Esophagus (tissue), 2 donors: Measurements from ENCODE around the gene PAK6. TPM values are rescaled to one million over a fixed set of nuclear protein-coding genes. Genes with fewer than 3 reads are reported as not detected.
A peak's percentile ranks its signal among the peaks of the same experiment; 100 is the strongest.

Experiments
- H3K27ac ChIP-seq, 2 donors: one replicate each; pipeline ENCODE4 v1.5.1; 2013; ENCODE audit warnings: low read depth in 2 of 2, mild to moderate bottlenecking in 2 of 2, inconsistent platforms in 1 of 2, low read length in 1 of 2, moderate library complexity in 1 of 2
- H3K27me3 ChIP-seq, 2 donors: one replicate each; pipeline ENCODE4 v1.6.1; 2013; ENCODE audit warnings: low read length in 2 of 2, control low read depth in 1 of 2, mild to moderate bottlenecking in 1 of 2; ENCODE audit not compliant: insufficient read depth in 2 of 2, control insufficient read depth in 1 of 2
- H3K36me3 ChIP-seq, 2 donors: one replicate each; pipeline ENCODE4 v1.6.1; 2013; ENCODE audit warnings: low read length in 1 of 2; ENCODE audit not compliant: control insufficient read depth in 2 of 2, insufficient read depth in 2 of 2
- H3K4me1 ChIP-seq, 2 donors: one replicate each; pipeline ENCODE4 v1.6.1; 2013; ENCODE audit warnings: low read length in 1 of 2; ENCODE audit not compliant: control insufficient read depth in 2 of 2, insufficient read depth in 2 of 2
- H3K4me3 ChIP-seq, 2 donors: one replicate each; pipeline ENCODE4 v1.5.1; 2013; ENCODE audit warnings: low read length in 2 of 2, mild to moderate bottlenecking in 2 of 2, low read depth in 1 of 2, moderate library complexity in 1 of 2
- H3K9me3 ChIP-seq, 2 donors: one replicate each; pipeline ENCODE4 v1.6.1; 2013; ENCODE audit warnings: mild to moderate bottlenecking in 2 of 2, low read depth in 1 of 2, low read length in 1 of 2, moderate library complexity in 1 of 2; ENCODE audit not compliant: control insufficient read depth in 2 of 2, insufficient read depth in 1 of 2
- WGBS, 2 donors: extraction: QIAGEN DNeasy Blood & Tissue Kit; methylation state at CpG; one replicate each; pipeline ENCODE4 v1.1.7; 2013; 5-methylcytosine and 5-hydroxymethylcytosine counted together
- polyA plus RNA-seq, 2 donors: library from polyadenylated mRNA; stranded (reverse); fragments of 200-250 nt; gene quantifications; one replicate each; pipeline ENCODE4 v1.2.3, GENCODE V29; 2013
- donor health status: healthy with polysubstance abuse.
- donor health status: Bipolar disorder and iron deficiency.

The PAK6 gene
- 10 to 100 TPM; 14.7 to 16.6 TPM for polyA plus RNA-seq

GRCh38 chr15:40238532-40239403 is at the start of gene PAK6:
Gene PAK6 (plus strand): TSS chr15:40239063. CDS start chr15:40264786, 25,723 bp downstream.
- no peaks in the 10 kb centered on the region for H3K36me3 ChIP-seq
- H3K27me3 ChIP-seq, result no peaks in the 10 kb centered on the region
- 5% methylated on average over 39 of the region's 39 CpGs for WGBS, 2 donors
- H3K27ac ChIP-seq, result peak within 1 kb of the TSS; percentile 75 to 97
- peaks cover 8 to 19% of the 10 kb centered on the region in 2 donors for H3K4me1 ChIP-seq
- peak within 1 kb of the TSS; percentile 45 to 46 for H3K4me3 ChIP-seq
- H3K9me3 ChIP-seq, result no peaks in the 10 kb centered on the region

GRCh38 chr15:40190591-40190990 is 48.3 kb upstream of the PAK6 start:
- H3K4me3 ChIP-seq, result no peak overlapping the region
- H3K36me3 ChIP-seq, result no peaks in the 10 kb centered on the region
- H3K9me3 ChIP-seq, result no peaks in the 10 kb centered on the region
- H3K27ac ChIP-seq, result no peak overlapping the region
- 89 to 90% methylated on average over 6 of the region's 6 CpGs for WGBS, 2 donors
- no peaks in the 10 kb centered on the region for H3K4me1 ChIP-seq
- no peaks in the 10 kb centered on the region for H3K27me3 ChIP-seq

- WGBS, 2 donors, result 53 to 86% methylated on average over 1 of the region's 1 CpG
Observed at GRCh38 chr15:40192942-40193341, 45.9 kb upstream of the PAK6 start.

GRCh38 chr15:40197434-40197833 is 41.4 kb upstream of the PAK6 start:
- H3K4me3 ChIP-seq, result no peak overlapping the region
- WGBS, 2 donors, result 78 to 79% methylated on average over 1 of the region's 1 CpG
- H3K27ac ChIP-seq, result no peak overlapping the region

More at GRCh38 chr15:40192942-40193341, 45.9 kb upstream of the PAK6 start:
- Histone ChIP-seq H3K4me1 (no peaks in the 10 kb centered on the region), H3K27ac (no peak overlapping the region), H3K27me3 (no peaks in the 10 kb centered on the region), H3K36me3 (no peaks in the 10 kb centered on the region), H3K9me3 (no peaks in the 10 kb centered on the region), H3K4me3 (no peak overlapping the region)

GRCh38 chr15:40198355-40199085 is 40.3 kb upstream of the PAK6 start:
- H3K36me3 ChIP-seq, result no peaks in the 10 kb centered on the region
- no peaks in the 10 kb centered on the region for H3K27me3 ChIP-seq
- no peaks in the 10 kb centered on the region for H3K9me3 ChIP-seq
- H3K27ac ChIP-seq, result no peak overlapping the region
- 90 to 96% methylated on average over 1 of the region's 1 CpG for WGBS, 2 donors
- no peaks in the 10 kb centered on the region for H3K4me1 ChIP-seq
- no peak overlapping the region for H3K4me3 ChIP-seq

More at GRCh38 chr15:40197434-40197833, 41.4 kb upstream of the PAK6 start:
- H3K27me3 ChIP-seq, result no peaks in the 10 kb centered on the region
- H3K9me3 ChIP-seq, result no peaks in the 10 kb centered on the region
- H3K4me1 ChIP-seq, result no peaks in the 10 kb centered on the region
- no peaks in the 10 kb centered on the region for H3K36me3 ChIP-seq

- Histone ChIP-seq H3K36me3 (no peaks in the 10 kb centered on the region), H3K4me1 (no peaks in the 10 kb centered on the region), H3K9me3 (no peaks in the 10 kb centered on the region), H3K27me3 (no peaks in the 10 kb centered on the region), H3K4me3 (no peak overlapping the region), H3K27ac (no peak overlapping the region)
- 93 to 98% methylated on average over 1 of the region's 1 CpG for WGBS, 2 donors
Observed at GRCh38 chr15:40204100-40204499, 34.8 kb upstream of the PAK6 start.

- no peaks in the 10 kb centered on the region for H3K36me3 ChIP-seq
- H3K4me1 ChIP-seq, result no peaks in the 10 kb centered on the region
- H3K27ac ChIP-seq, result no peak overlapping the region
- no peaks in the 10 kb centered on the region for H3K9me3 ChIP-seq
- WGBS, 2 donors, result 49 to 51% methylated on average over 6 of the region's 6 CpGs
- H3K4me3 ChIP-seq, result no peak overlapping the region
- H3K27me3 ChIP-seq, result no peaks in the 10 kb centered on the region
Observed at GRCh38 chr15:40217166-40217824, 21.6 kb upstream of the PAK6 start.

- WGBS, 2 donors, result 89 to 93% methylated on average over 1 of the region's 1 CpG
- no peaks in the 10 kb centered on the region for H3K9me3 ChIP-seq
Observed at GRCh38 chr15:40219801-40220200, 19.1 kb upstream of the PAK6 start.

GRCh38 chr15:40222131-40222530 is 16.7 kb upstream of the PAK6 start:
- Histone ChIP-seq H3K36me3 (no peaks in the 10 kb centered on the region), H3K9me3 (no peaks in the 10 kb centered on the region), H3K4me3 (no peak overlapping the region), H3K27ac (no peak overlapping the region), H3K4me1 (no peaks in the 10 kb centered on the region), H3K27me3 (no peaks in the 10 kb centered on the region)
- 88 to 89% methylated on average over 6 of the region's 6 CpGs for WGBS, 2 donors

More at GRCh38 chr15:40219801-40220200, 19.1 kb upstream of the PAK6 start:
- Histone ChIP-seq H3K4me1 (no peaks in the 10 kb centered on the region), H3K27ac (no peak overlapping the region), H3K27me3 (no peaks in the 10 kb centered on the region), H3K4me3 (no peak overlapping the region), H3K36me3 (no peaks in the 10 kb centered on the region)
